Transverse colon (tissue), 4 donors: ENCODE data around the gene FKBP7. TPM values are rescaled to one million over a fixed set of nuclear protein-coding genes. Genes with fewer than 3 reads are reported as not detected.

ENCODE experiments used
- DNase-seq: peaks from one replicate; pipeline ENCODE4 v3.0.0-alpha.2; 2019
- H3K27ac ChIP-seq, 4 donors: fragments of 200-600 bp; sonication (generic); 2 replicates each; pipeline ENCODE4 v1.5.1; 2016 to 2018; ENCODE audit warnings: inconsistent platforms in 4 of 4
- H3K27me3 ChIP-seq: fragments of 200-600 bp; sonication (generic); 2 replicates; pipeline ENCODE4 v1.5.1; 2017; ENCODE audit warnings: inconsistent platforms
- H3K36me3 ChIP-seq, 4 donors: fragments of 200-600 bp; sonication (generic); 2 replicates each; pipeline ENCODE4 v1.5.1; 2017 to 2019; ENCODE audit warnings: inconsistent platforms in 4 of 4
- H3K4me1 ChIP-seq, 4 donors: fragments of 200-600 bp; sonication (generic); 2 replicates each; pipeline ENCODE4 v1.5.1; 2017 to 2020; ENCODE audit warnings: inconsistent platforms in 4 of 4
- H3K4me3 ChIP-seq, 4 donors: fragments of 200-600 bp; sonication (generic); 1 replicate in 1 of 4; 2 replicates in 3 of 4; pipeline versions ENCODE4 v1.5.1 to v1.6.1; 2017 to 2019; ENCODE audit warnings: inconsistent platforms in 4 of 4
- H3K9me3 ChIP-seq, 2 donors: fragments of 200-600 bp; sonication (generic); 2 replicates each; pipeline ENCODE4 v1.5.1; 2017 to 2019; ENCODE audit warnings: inconsistent platforms in 2 of 2
- EP300 ChIP-seq: sonication (generic); formaldehyde crosslinking; IDR thresholded peaks from one replicate; pipeline ENCODE4 v1.6.1; 2017; ENCODE audit warnings: antibody characterized with exemption, low read depth
- POLR2A ChIP-seq: fragments of 450-650 bp; IDR thresholded peaks from one replicate; pipeline ENCODE4 v1.6.1; 2016; ENCODE audit warnings: antibody characterized with exemption, mild to moderate bottlenecking, moderate library complexity
- POLR2AphosphoS5 ChIP-seq, 3 donors: sonication (generic); formaldehyde crosslinking; IDR thresholded peaks; one replicate each; pipeline ENCODE4 v1.6.1; 2016; ENCODE audit warnings: antibody characterized with exemption in 3 of 3
- WGBS, 2 donors: methylation state at CpG; one replicate each; pipeline ENCODE4 v1.1.5; 2018; ENCODE audit warnings: low coverage in 1 of 2; 5-methylcytosine and 5-hydroxymethylcytosine counted together
- in situ Hi-C, 4 donors: fragments of 200-750 bp; cut with MboI; loops; one replicate each; pipeline versions ENCODE4 v1.15.0 to v1.15.1; 2017; ENCODE audit warnings: low sequenced_read_pairs in 3 of 4, low pct_ligation_motif_present in 1 of 4, low pct_unique_long_range_greater_than_20kb in 1 of 4
- intact Hi-C: fragments of 100-400 bp; cut with DNase I; formaldehyde crosslinking; loops from one replicate; pipeline ENCODE4 v1.15.1; 2023; ENCODE audit warnings: low total_unique reads
- total RNA-seq, 4 donors: library from RNA; depleted of rRNA; stranded (reverse); fragments of >200 nt; gene quantifications; one replicate each; pipeline ENCODE4 v1.1.0, GENCODE V29; 2016
- TF ChIP-seq, protein P1 (sequence below), 5 experiments: fragments of 200-600 bp in 3 of 5; fragments of 450-650 bp in 2 of 5; sonication (generic) in 3 of 5; IDR thresholded peaks; 1 replicate in 2 of 5; 2 replicates in 3 of 5; pipeline ENCODE4 v1.5.1; 2016 to 2017; ENCODE audit warnings: antibody characterized with exemption in 5 of 5, inconsistent platforms in 3 of 5, mild to moderate bottlenecking in 2 of 5, moderate library complexity in 1 of 5

Gene FKBP7
- total RNA-seq, 4 donors from 2014 or later, result 0.37 to 5.2 (median 2.6) TPM; not detected in 1

DNA sequence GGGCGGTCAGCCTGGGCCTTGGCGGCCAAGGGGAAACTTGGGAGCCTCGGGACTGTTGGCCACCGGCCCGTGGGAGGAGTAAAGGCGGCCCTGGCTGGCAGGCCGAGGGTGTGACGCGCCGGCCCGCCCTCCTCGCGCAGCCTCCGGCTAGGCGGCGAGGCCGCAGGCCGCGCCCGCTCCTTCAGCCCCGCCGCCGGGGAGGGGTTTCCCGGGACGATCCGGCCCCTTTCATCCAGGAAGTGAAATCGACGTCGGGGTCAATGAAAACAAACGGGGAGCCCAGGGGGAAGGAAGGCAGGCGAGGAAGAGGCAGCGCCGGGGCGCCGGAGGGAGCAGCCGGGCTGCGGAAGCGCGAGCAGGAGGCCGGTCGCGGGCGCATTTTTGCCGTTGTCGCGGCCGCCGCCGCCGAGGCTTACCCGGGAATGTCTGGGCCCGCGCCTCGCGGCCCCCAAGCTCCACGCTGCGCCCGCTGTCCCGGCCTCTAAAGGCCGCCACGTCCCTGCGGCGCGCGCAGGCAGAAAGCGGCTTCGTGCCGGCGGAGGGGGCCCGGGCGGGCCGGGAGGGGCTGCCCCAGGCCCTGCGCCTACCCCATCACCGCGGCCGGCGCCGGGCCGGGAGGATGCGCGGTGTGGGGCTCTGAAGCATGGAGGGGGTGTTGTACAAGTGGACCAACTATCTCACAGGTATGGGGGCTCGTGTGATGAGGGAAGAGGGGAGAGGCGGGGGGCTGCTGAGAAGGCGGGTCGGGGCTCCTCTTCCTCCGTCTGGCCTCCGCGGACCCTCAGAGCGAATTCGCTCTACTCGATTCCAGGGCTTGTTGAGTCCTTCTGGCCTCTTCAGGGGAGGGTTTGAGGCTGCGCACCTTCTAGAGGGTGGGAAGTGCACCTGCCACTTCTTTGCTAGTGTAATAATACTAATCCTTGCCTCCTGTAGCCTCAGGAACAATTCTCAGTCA, 2.1 kb upstream of the FKBP7 start, which contains the start of gene PLEKHA3:
TSS of gene PLEKHA3 (plus strand) at position 231 of the 955 bp plus-strand sequence. CDS start at position 644, 413 bp downstream.
- Histone ChIP-seq H3K4me1 (peaks cover 18 to 62% (median 42%) of the 10 kb centered on the region in 4 donors), H3K9me3 (no peaks in the 10 kb centered on the region), H3K27me3 (no peaks in the 10 kb centered on the region), H3K27ac (peak within 1 kb of the TSS; percentile 94 to 98 (median 97)), H3K4me3 (peak within 1 kb of the TSS; percentile 77 to 94 (median 82)), H3K36me3 (no peaks in the 10 kb centered on the region)
- TF ChIP-seq POLR2AphosphoS5 (IDR thresholded peaks at IDR 0.05) (peak; percentile 84 to 91 (median 88)), EP300 (no peak), POLR2A (peak; percentile 87)
- TF ChIP-seq, protein P1, sequence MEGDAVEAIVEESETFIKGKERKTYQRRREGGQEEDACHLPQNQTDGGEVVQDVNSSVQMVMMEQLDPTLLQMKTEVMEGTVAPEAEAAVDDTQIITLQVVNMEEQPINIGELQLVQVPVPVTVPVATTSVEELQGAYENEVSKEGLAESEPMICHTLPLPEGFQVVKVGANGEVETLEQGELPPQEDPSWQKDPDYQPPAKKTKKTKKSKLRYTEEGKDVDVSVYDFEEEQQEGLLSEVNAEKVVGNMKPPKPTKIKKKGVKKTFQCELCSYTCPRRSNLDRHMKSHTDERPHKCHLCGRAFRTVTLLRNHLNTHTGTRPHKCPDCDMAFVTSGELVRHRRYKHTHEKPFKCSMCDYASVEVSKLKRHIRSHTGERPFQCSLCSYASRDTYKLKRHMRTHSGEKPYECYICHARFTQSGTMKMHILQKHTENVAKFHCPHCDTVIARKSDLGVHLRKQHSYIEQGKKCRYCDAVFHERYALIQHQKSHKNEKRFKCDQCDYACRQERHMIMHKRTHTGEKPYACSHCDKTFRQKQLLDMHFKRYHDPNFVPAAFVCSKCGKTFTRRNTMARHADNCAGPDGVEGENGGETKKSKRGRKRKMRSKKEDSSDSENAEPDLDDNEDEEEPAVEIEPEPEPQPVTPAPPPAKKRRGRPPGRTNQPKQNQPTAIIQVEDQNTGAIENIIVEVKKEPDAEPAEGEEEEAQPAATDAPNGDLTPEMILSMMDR (IDR thresholded peaks at IDR 0.05), result no peak
- DNase-seq, result peak; percentile 95
- in situ Hi-C loops (no loop called here), intact Hi-C loops (loop anchor here (10.0 kb wide), 1 partner anchor 344 kb away; no protein-coding TSS in a partner anchor)
- 1% methylated on average over 44 of the region's 92 CpGs; no CpG with 5 or more reads in 1 of the 2 donors for WGBS, 2 donors

DNA sequence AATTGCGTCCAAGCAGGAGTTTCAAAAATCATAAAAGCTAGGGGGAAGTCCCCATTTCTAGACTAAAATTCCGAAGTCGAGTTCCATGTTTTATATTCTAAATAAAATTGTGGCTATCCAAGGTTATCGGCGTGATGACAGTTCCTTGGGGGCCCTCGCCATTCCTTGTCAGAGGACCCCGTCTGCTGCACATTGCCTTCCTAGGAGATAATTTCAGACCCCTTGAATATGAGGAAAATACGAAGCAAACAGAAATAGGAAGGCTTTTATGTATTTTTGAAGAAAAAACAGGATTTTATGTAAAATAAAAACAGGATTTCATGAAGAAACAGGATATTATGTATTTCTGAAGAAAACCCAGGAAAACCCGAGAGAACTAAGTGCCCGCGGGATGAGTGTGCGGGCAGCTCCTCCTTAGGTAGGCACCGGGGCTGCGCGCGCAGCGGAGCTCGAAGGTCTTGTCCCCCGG, 1.4 kb upstream of the FKBP7 start:
- peaks cover 18 to 55% (median 39%) of the 10 kb centered on the region in 4 donors for H3K4me1 ChIP-seq
- intact Hi-C loops, result loop anchor here (2.0 to 10.0 kb wide), 2 partner anchors 29 to 345 kb away; partner anchors contain the start of genes PJVK and PRKRA
- DNase-seq, result no peak

DNA sequence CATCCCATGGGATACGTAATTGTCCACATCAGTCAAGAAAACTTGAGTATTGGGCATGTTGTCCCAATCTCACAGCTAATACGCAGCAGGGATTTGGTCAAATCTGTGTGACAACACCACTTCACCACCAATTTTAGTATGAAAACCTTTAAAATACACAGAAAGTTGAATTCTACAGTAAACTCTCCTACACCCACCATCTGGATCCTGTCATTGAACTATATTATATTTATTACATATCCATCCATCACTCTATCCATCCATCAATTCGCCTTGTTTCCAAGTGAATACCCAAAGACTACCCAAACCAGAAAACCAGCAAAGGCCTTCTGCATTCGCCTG, 846 bp upstream of the FKBP7 start:
- peak overlapping the region; percentile 94 to 98 (median 97) for H3K27ac ChIP-seq
- H3K9me3 ChIP-seq, result no peaks in the 10 kb centered on the region
- 50 to 53% methylated on average over 4 of the region's 4 CpGs for WGBS, 2 donors
- in situ Hi-C loops, result no loop called here
- peak overlapping the region in 3 of 4 donors; percentile 54 to 77 (median 61) for H3K4me3 ChIP-seq
- H3K27me3 ChIP-seq, result no peaks in the 10 kb centered on the region
- peaks cover 18 to 52% (median 35%) of the 10 kb centered on the region in 4 donors for H3K4me1 ChIP-seq
- no peaks in the 10 kb centered on the region for H3K36me3 ChIP-seq
- no peak for DNase-seq
- no peak for TF ChIP-seq EP300
- TF ChIP-seq, protein P1 (IDR thresholded peaks at IDR 0.05), result peak in 2 of 5 experiments; percentile 2 to 25
- intact Hi-C loops, result loop anchor here (2.0 kb wide), 1 partner anchor 28 kb away; the partner anchor contains the start of genes PJVK and PRKRA

More for the DNA sequence above, 1.4 kb upstream of the FKBP7 start:
- 27 to 36% methylated on average over 9 to 19 of the region's 19 CpGs for WGBS, 2 donors
- H3K36me3 ChIP-seq, result no peaks in the 10 kb centered on the region
- H3K27ac ChIP-seq, result peak overlapping the region; percentile 94 to 98 (median 97)
- in situ Hi-C loops, result no loop called here
- peak overlapping the region in 3 of 4 donors; percentile 77 to 94 (median 82) for H3K4me3 ChIP-seq
- no peaks in the 10 kb centered on the region for H3K27me3 ChIP-seq
- TF ChIP-seq EP300 (no peak), POLR2AphosphoS5 (IDR thresholded peaks at IDR 0.05) (no peak), POLR2A (no peak)
- TF ChIP-seq, protein P1 (IDR thresholded peaks at IDR 0.05), result no peak
- no peaks in the 10 kb centered on the region for H3K9me3 ChIP-seq

DNA sequence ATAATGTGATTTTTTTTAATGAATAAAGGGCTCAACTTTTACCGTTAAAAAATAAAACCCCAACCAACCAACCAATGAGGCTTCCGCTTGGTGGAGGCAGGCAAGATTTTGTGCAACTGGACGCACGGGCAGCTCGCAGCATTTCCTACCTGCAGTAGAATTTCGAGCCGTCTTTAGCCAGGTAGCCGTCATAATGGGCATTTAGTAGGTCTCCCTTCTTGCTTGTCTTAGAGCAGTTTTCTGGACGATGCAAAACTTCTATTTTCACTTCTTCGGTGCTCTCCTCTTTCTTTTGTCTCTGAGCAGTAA, 316 bp downstream of the FKBP7 start:
- Histone ChIP-seq H3K4me3 (peak overlapping the region; percentile 51 to 77 (median 58)), H3K4me1 (peaks cover 18 to 43% (median 32%) of the 10 kb centered on the region in 4 donors), H3K9me3 (no peaks in the 10 kb centered on the region), H3K27ac (peak overlapping the region; percentile 94 to 98 (median 97)), H3K27me3 (no peaks in the 10 kb centered on the region), H3K36me3 (no peaks in the 10 kb centered on the region)
- intact Hi-C loops, result loop anchor here (2.0 kb wide), 1 partner anchor 27 kb away; the partner anchor contains the start of genes PJVK and PRKRA
- TF ChIP-seq, protein P1 (IDR thresholded peaks at IDR 0.05), result no peak
- TF ChIP-seq POLR2AphosphoS5 (IDR thresholded peaks at IDR 0.05), result no peak
- TF ChIP-seq POLR2A, result no peak
- no peak for TF ChIP-seq EP300
- in situ Hi-C loops, result no loop called here
- peak; percentile 20 for DNase-seq
- WGBS, 2 donors, result 1 to 2% methylated on average over 7 to 10 of the region's 10 CpGs
